ENCODE data around the gene RSPH9. TPM values are rescaled to one million over a fixed set of nuclear protein-coding genes. Genes with fewer than 3 reads are reported as not detected.
A peak's percentile ranks its signal among the peaks of the same experiment; 100 is the strongest.

Gene RSPH9
- total RNA-seq, 1 donor from 2014 or later = 0.63 TPM

- H3K27me3 Mint-ChIP-seq (ENCODE audit: low read depth) = peaks cover 9% of the 10 kb centered on the region
- DNase-seq (ENCODE audit: low read depth, low spot score) = no peak
- no peak overlapping the region for H3K4me3 Mint-ChIP-seq
- H3K9me3 Mint-ChIP-seq = no peaks in the 10 kb centered on the region
- peaks cover 9% of the 10 kb centered on the region for H3K4me1 Mint-ChIP-seq
- no peak overlapping the region for H3K27ac Mint-ChIP-seq (ENCODE audit: unreplicated experiment)
- no peaks in the 10 kb centered on the region for H3K36me3 Mint-ChIP-seq (ENCODE audit: low read depth)
- TF ChIP-seq CTCF (conservative IDR thresholded peaks at IDR 0.05) = no peak
These were observed 73.0 kb downstream of the RSPH9 start for GRCh38 chr6:43717822-43718221.

- Mint-ChIP-seq H3K9me3 (no peaks in the 10 kb centered on the region), H3K4me3 (no peak overlapping the region), H3K36me3 (ENCODE audit: low read depth) (no peaks in the 10 kb centered on the region), H3K4me1 (peaks cover 9% of the 10 kb centered on the region), H3K27me3 (ENCODE audit: low read depth) (peaks cover 9% of the 10 kb centered on the region), H3K27ac (ENCODE audit: unreplicated experiment) (peak overlapping the region; percentile 67)
- DNase-seq (ENCODE audit: low read depth, low spot score) = no peak
- no peak for TF ChIP-seq CTCF (conservative IDR thresholded peaks at IDR 0.05)
These were observed 73.7 kb downstream of the RSPH9 start for GRCh38 chr6:43718387-43719105.

DNA sequence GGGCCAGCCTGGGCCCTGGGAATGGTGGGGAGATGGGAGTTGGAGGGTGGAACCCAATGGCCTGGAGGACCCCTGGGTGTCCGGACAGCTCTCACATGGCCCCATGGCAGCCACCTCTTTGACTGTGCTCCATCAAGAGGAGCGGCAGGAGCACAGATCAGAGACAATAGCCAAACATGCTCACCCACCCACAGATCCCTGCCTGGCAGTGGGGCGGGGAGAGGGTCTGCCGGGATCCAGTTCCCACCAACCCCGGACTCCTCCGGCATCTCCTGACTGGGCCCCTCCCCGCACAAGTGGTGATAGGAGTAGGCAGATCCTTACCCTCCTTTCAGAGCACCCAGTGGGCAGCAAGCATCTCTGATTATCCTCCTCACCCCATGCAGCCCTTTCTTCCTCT lies 74.7 kb downstream of the RSPH9 start:
- H3K27ac Mint-ChIP-seq (ENCODE audit: unreplicated experiment) = no peak overlapping the region
- peaks cover 7% of the 10 kb centered on the region for H3K27me3 Mint-ChIP-seq (ENCODE audit: low read depth)
- no peak for TF ChIP-seq CTCF (conservative IDR thresholded peaks at IDR 0.05)
- H3K4me1 Mint-ChIP-seq = no peaks in the 10 kb centered on the region
- DNase-seq (ENCODE audit: low read depth, low spot score) = no peak
- no peaks in the 10 kb centered on the region for H3K36me3 Mint-ChIP-seq (ENCODE audit: low read depth)
- no peak overlapping the region for H3K4me3 Mint-ChIP-seq
- H3K9me3 Mint-ChIP-seq = no peaks in the 10 kb centered on the region

GRCh38 chr6:43720999-43721398 lies 76.2 kb downstream of the RSPH9 start:
- TF ChIP-seq CTCF (conservative IDR thresholded peaks at IDR 0.05) = no peak
- Mint-ChIP-seq H3K36me3 (ENCODE audit: low read depth) (no peaks in the 10 kb centered on the region), H3K4me3 (no peak overlapping the region), H3K9me3 (no peaks in the 10 kb centered on the region), H3K27me3 (ENCODE audit: low read depth) (peaks cover 7% of the 10 kb centered on the region), H3K27ac (ENCODE audit: unreplicated experiment) (no peak overlapping the region), H3K4me1 (no peaks in the 10 kb centered on the region)
- no peak for DNase-seq (ENCODE audit: low read depth, low spot score)

Other genes with a start within 250 kb of the RSPH9 start
- gene ABCC10, start 217.5 kb upstream of the RSPH9 start, total RNA-seq = 34.1 and 35.2 TPM in 2 replicates
- 1.5 and 1.6 TPM in 2 replicates for gene DLK2, start 189.5 kb upstream of the RSPH9 start, total RNA-seq
- gene TJAP1, start 167.5 kb upstream of the RSPH9 start, total RNA-seq = 47.3 and 52.1 TPM in 2 replicates
- gene LRRC73, start 134.7 kb upstream of the RSPH9 start, total RNA-seq = 2.1 and 2.7 TPM in 2 replicates
- gene YIPF3, start 128.1 kb upstream of the RSPH9 start, total RNA-seq = 85.7 and 93.0 TPM in 2 replicates
- gene POLR1C, start 127.9 kb upstream of the RSPH9 start, total RNA-seq = 45.8 and 60.8 TPM in 2 replicates
- gene XPO5, start 69.0 kb upstream of the RSPH9 start, total RNA-seq = 99.6 and 105 TPM in 2 replicates
- 19.1 and 22.2 TPM in 2 replicates for gene POLH, start 68.9 kb upstream of the RSPH9 start, total RNA-seq
- 70.0 and 70.6 TPM in 2 replicates for gene GTPBP2, start 15.8 kb upstream of the RSPH9 start, total RNA-seq
- gene MAD2L1BP, start 9.2 kb upstream of the RSPH9 start, total RNA-seq = 43.2 and 43.5 TPM in 2 replicates
- 49.5 and 50.6 TPM in 2 replicates for gene MRPS18A, start 42.8 kb downstream of the RSPH9 start, total RNA-seq
- gene VEGFA, start 125.2 kb downstream of the RSPH9 start, total RNA-seq = 31.2 TPM in 2 replicates

Measured in neural crest cell (in vitro differentiated cells).